Neural progenitor cell (in vitro differentiated cells): Measurements from ENCODE around the gene WDR7. TPM values are rescaled to one million over a fixed set of nuclear protein-coding genes. Genes with fewer than 3 reads are reported as not detected.

ENCODE experiments used
- DNase-seq: peaks from one replicate; pipeline ENCODE4 v3.0.0-alpha.2; 2016; ENCODE audit warnings: low spot score
- H2AFZ ChIP-seq: fragments of 200-600 bp; sonication (generic); replicated peaks from 2 replicates; pipeline ENCODE4 v1.6.1; 2016; ENCODE audit warnings: antibody characterized with exemption
- H3F3A ChIP-seq: fragments of 200-600 bp; sonication (generic); 2 replicates; pipeline ENCODE4 v1.6.1; 2016; ENCODE audit warnings: antibody characterized with exemption, low read depth
- H3K27ac ChIP-seq: fragments of 200-600 bp; sonication (generic); 2 replicates; pipeline ENCODE4 v1.5.1; 2016; ENCODE audit warnings: mild to moderate bottlenecking
- H3K27me3 ChIP-seq: fragments of 200-600 bp; sonication (generic); 2 replicates; pipeline ENCODE4 v1.6.1; 2016; ENCODE audit warnings: mild to moderate bottlenecking, moderate library complexity
- H3K36me3 ChIP-seq: fragments of 200-600 bp; sonication (generic); 2 replicates; pipeline ENCODE4 v1.5.1; 2016
- H3K4me1 ChIP-seq: fragments of 200-600 bp; sonication (generic); 2 replicates; pipeline ENCODE4 v1.6.1; 2016; ENCODE audit warnings: mixed run types
- H3K4me2 ChIP-seq: fragments of 200-600 bp; sonication (generic); 2 replicates; pipeline ENCODE4 v1.6.1; 2016
- H3K4me3 ChIP-seq: fragments of 200-600 bp; sonication (generic); 2 replicates; pipeline ENCODE4 v1.5.1; 2016
- H3K79me2 ChIP-seq: fragments of 200-600 bp; sonication (generic); 2 replicates; pipeline ENCODE4 v1.6.1; 2016; ENCODE audit warnings: low read depth
- H3K9ac ChIP-seq: fragments of 200-600 bp; sonication (generic); 2 replicates; pipeline ENCODE4 v1.6.1; 2016
- H3K9me3 ChIP-seq: fragments of 200-600 bp; sonication (generic); 2 replicates; pipeline ENCODE4 v1.5.1; 2016; ENCODE audit warnings: low read depth
- H4K20me1 ChIP-seq: fragments of 200-600 bp; sonication (generic); 2 replicates; pipeline ENCODE4 v1.6.1; 2016; ENCODE audit warnings: low read depth
- H3K27ac Mint-ChIP-seq: 3 replicates; pipeline ENCODE4 v1.8.0; 2021; ENCODE audit warnings: mixed read lengths
- H3K27me3 Mint-ChIP-seq: 2 replicates; pipeline ENCODE4 v1.8.0; 2022; ENCODE audit warnings: low read depth, mild to moderate bottlenecking, inconsistent platforms, moderate library complexity, mixed read lengths; ENCODE audit not compliant: insufficient read depth
- H3K36me3 Mint-ChIP-seq: 3 replicates; pipeline ENCODE4 v1.8.0; 2021; ENCODE audit warnings: mixed read lengths
- H3K4me1 Mint-ChIP-seq: 3 replicates; pipeline ENCODE4 v1.8.0; 2021; ENCODE audit warnings: mixed read lengths
- H3K4me3 Mint-ChIP-seq: 3 replicates; pipeline ENCODE4 v1.8.0; 2021; ENCODE audit warnings: mild to moderate bottlenecking, moderate library complexity, mixed read lengths
- H3K9me3 Mint-ChIP-seq: 3 replicates; pipeline ENCODE4 v1.8.0; 2020; ENCODE audit warnings: mixed read lengths
- EZH2 ChIP-seq: fragments of 200-600 bp; sonication (generic); IDR thresholded peaks from 2 replicates; pipeline ENCODE4 v1.6.1; 2017; ENCODE audit warnings: antibody characterized with exemption, mild to moderate bottlenecking, moderate library complexity
- EZH2phosphoT487 ChIP-seq: fragments of 200-600 bp; sonication (generic); IDR thresholded peaks from 2 replicates; pipeline ENCODE4 v1.6.1; 2017; ENCODE audit warnings: antibody characterized with exemption
- total RNA-seq: library from RNA; depleted of rRNA; stranded (reverse); fragments of >200 nt; gene quantifications from 2 replicates; pipeline ENCODE4 v1.2.3, GENCODE V29; 2015; ENCODE audit warnings: low replicate concordance
- TF ChIP-seq, protein P1 (sequence below): fragments of 200-600 bp; sonication (generic); IDR thresholded peaks from 2 replicates; pipeline ENCODE4 v1.5.1; 2017; ENCODE audit warnings: antibody characterized with exemption, mild to moderate bottlenecking

Gene WDR7
- total RNA-seq, 1 donor from 2014 or later, result 12.3 TPM

DNA sequence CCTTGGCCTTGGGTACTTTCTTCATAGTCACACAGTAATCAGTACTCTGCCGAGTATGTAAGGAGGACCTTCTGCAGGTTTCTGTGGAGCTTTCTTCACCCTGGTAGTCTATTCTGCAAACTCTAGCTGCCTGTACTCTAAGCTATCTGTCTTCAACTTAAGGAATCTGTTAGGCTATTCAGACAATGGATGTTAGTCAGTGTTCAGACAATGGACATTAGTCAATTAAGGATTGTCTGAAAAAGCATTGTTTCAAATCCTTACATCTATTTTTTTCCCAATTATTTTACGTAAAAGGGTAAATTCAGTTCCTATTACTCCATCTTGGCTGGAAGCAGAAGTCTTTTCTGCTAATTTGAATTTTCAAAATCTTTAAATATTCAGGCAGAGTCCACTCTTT is 75.7 kb downstream of the WDR7 start:
- Histone ChIP-seq H3K36me3 (no peaks in the 10 kb centered on the region), H2AFZ (no peak overlapping the region), H3K9ac (no peak overlapping the region), H3K4me2 (no peak overlapping the region), H3K4me1 (no peaks in the 10 kb centered on the region), H3K27me3 (no peaks in the 10 kb centered on the region), H3F3A (no peaks in the 10 kb centered on the region), H3K79me2 (no peaks in the 10 kb centered on the region), H4K20me1 (no peaks in the 10 kb centered on the region), H3K27ac (no peak overlapping the region), H3K9me3 (peaks cover 4% of the 10 kb centered on the region), H3K4me3 (no peak overlapping the region)
- Mint-ChIP-seq H3K27ac (no peak overlapping the region), H3K4me3 (no peak overlapping the region), H3K27me3 (no peaks in the 10 kb centered on the region), H3K36me3 (peaks cover 4% of the 10 kb centered on the region), H3K9me3 (peaks cover 2% of the 10 kb centered on the region), H3K4me1 (no peaks in the 10 kb centered on the region)
- no peak for DNase-seq
- TF ChIP-seq, protein P1, sequence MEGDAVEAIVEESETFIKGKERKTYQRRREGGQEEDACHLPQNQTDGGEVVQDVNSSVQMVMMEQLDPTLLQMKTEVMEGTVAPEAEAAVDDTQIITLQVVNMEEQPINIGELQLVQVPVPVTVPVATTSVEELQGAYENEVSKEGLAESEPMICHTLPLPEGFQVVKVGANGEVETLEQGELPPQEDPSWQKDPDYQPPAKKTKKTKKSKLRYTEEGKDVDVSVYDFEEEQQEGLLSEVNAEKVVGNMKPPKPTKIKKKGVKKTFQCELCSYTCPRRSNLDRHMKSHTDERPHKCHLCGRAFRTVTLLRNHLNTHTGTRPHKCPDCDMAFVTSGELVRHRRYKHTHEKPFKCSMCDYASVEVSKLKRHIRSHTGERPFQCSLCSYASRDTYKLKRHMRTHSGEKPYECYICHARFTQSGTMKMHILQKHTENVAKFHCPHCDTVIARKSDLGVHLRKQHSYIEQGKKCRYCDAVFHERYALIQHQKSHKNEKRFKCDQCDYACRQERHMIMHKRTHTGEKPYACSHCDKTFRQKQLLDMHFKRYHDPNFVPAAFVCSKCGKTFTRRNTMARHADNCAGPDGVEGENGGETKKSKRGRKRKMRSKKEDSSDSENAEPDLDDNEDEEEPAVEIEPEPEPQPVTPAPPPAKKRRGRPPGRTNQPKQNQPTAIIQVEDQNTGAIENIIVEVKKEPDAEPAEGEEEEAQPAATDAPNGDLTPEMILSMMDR, result no peak
- TF ChIP-seq EZH2, result no peak

GRCh38 chr18:56727399-56727798 is 76.2 kb downstream of the WDR7 start:
- Histone ChIP-seq H3K4me2 (no peak overlapping the region), H3K4me3 (no peak overlapping the region), H3K79me2 (no peaks in the 10 kb centered on the region), H3K27me3 (no peaks in the 10 kb centered on the region), H4K20me1 (no peaks in the 10 kb centered on the region), H3F3A (no peaks in the 10 kb centered on the region), H3K27ac (no peak overlapping the region), H2AFZ (no peak overlapping the region), H3K9ac (no peak overlapping the region), H3K4me1 (no peaks in the 10 kb centered on the region), H3K36me3 (no peaks in the 10 kb centered on the region), H3K9me3 (peaks cover 4% of the 10 kb centered on the region)
- H3K27me3 Mint-ChIP-seq, result no peaks in the 10 kb centered on the region
- TF ChIP-seq EZH2, result no peak
- TF ChIP-seq EZH2phosphoT487, result no peak
- TF ChIP-seq, protein P1, result no peak
- no peak for DNase-seq
- H3K9me3 Mint-ChIP-seq, result peaks cover 2% of the 10 kb centered on the region
- H3K4me3 Mint-ChIP-seq, result no peak overlapping the region
- H3K27ac Mint-ChIP-seq, result no peak overlapping the region
- peaks cover 4% of the 10 kb centered on the region for H3K36me3 Mint-ChIP-seq
- H3K4me1 Mint-ChIP-seq, result no peaks in the 10 kb centered on the region

GRCh38 chr18:56728741-56729140 is 77.6 kb downstream of the WDR7 start:
- no peak overlapping the region for H2AFZ ChIP-seq
- no peaks in the 10 kb centered on the region for H3K36me3 ChIP-seq
- H3K4me1 ChIP-seq, result no peaks in the 10 kb centered on the region
- no peak overlapping the region for H3K27ac ChIP-seq
- no peaks in the 10 kb centered on the region for H4K20me1 ChIP-seq
- no peaks in the 10 kb centered on the region for H3F3A ChIP-seq
- no peaks in the 10 kb centered on the region for H3K27me3 ChIP-seq
- Mint-ChIP-seq H3K9me3 (peaks cover 2% of the 10 kb centered on the region), H3K36me3 (peaks cover 4% of the 10 kb centered on the region), H3K27ac (no peak overlapping the region), H3K27me3 (no peaks in the 10 kb centered on the region), H3K4me1 (no peaks in the 10 kb centered on the region), H3K4me3 (no peak overlapping the region)
- H3K4me2 ChIP-seq, result no peak overlapping the region
- no peaks in the 10 kb centered on the region for H3K79me2 ChIP-seq
- no peaks in the 10 kb centered on the region for H3K9me3 ChIP-seq
- H3K4me3 ChIP-seq, result no peak overlapping the region
- H3K9ac ChIP-seq, result no peak overlapping the region
- DNase-seq, result no peak
- TF ChIP-seq EZH2, result no peak
- no peak for TF ChIP-seq EZH2phosphoT487
- TF ChIP-seq, protein P1, result no peak

- Histone ChIP-seq H4K20me1 (no peaks in the 10 kb centered on the region), H3F3A (no peaks in the 10 kb centered on the region), H3K4me2 (no peak overlapping the region), H3K9ac (no peak overlapping the region), H3K9me3 (no peaks in the 10 kb centered on the region), H3K27me3 (no peaks in the 10 kb centered on the region), H3K4me3 (no peak overlapping the region), H3K27ac (no peak overlapping the region), H2AFZ (no peak overlapping the region), H3K79me2 (no peaks in the 10 kb centered on the region), H3K36me3 (no peaks in the 10 kb centered on the region), H3K4me1 (no peaks in the 10 kb centered on the region)
- Mint-ChIP-seq H3K27ac (no peak overlapping the region), H3K4me1 (no peaks in the 10 kb centered on the region), H3K36me3 (peaks cover 2% of the 10 kb centered on the region), H3K27me3 (peaks cover 2% of the 10 kb centered on the region), H3K4me3 (no peak overlapping the region), H3K9me3 (no peaks in the 10 kb centered on the region)
- no peak for DNase-seq
- no peak for TF ChIP-seq EZH2phosphoT487
- TF ChIP-seq, protein P1, result no peak
Observed at GRCh38 chr18:56738184-56738583, 87.0 kb downstream of the WDR7 start.
